GM12878 (cell line): ENCODE measurements around the gene CSNK1G3. TPM values are rescaled to one million over a fixed set of nuclear protein-coding genes. Genes with fewer than 3 reads are reported as not detected.

Source experiments
- ATAC-seq: fragments of 200-7000 bp; cut with Tn5 transposase; 3 replicates; pipeline ENCODE4 v1.9.1; 2020; ENCODE audit warnings: mild to moderate bottlenecking, moderate library complexity
- BruUV-seq: library from RNA; stranded (reverse); fragments of 400-500 nt; replicated peaks from 2 replicates; lab custom pipeline; 2021; lab: Mats Ljungman, UMichigan
- CTCF ChIA-PET: fragments of 300-600 bp; sonication (Branson Sonifier 250); formaldehyde crosslinking; extraction: SDS; loops from one replicate; lab custom pipeline; 2021; ENCODE audit warnings: inconsistent platforms; lab: Yijun Ruan, JAX
- POLR2A ChIA-PET: fragments of 350-600 bp; formaldehyde crosslinking; extraction: SDS; loops from one replicate; lab custom pipeline; 2021; ENCODE audit warnings: inconsistent platforms; lab: Charles Lee
- RAD21 ChIA-PET: fragments of 300-600 bp; sonication (Branson Sonifier 250); formaldehyde crosslinking; loops from one replicate; lab custom pipeline; 2023; ENCODE audit warnings: antibody characterized with exemption; ENCODE audit not compliant: unreplicated experiment; lab: Charles Lee
- SMC1A ChIA-PET: fragments of 300-600 bp; sonication (Branson Sonifier 250); formaldehyde crosslinking; loops from one replicate; lab custom pipeline; 2023; ENCODE audit not compliant: unreplicated experiment, uncharacterized antibody; lab: Charles Lee
- DNase-seq: peaks from one replicate; pipeline ENCODE4 v3.0.0-alpha.2; 2011; ENCODE audit warnings: low read depth, low spot score
- FAIRE-seq: peaks from 3 replicates; lab custom pipeline; 2011; peaks lifted over from hg19 to GRCh38; lab: Jason Lieb, UNC
- H2AFZ ChIP-seq: 2 replicates; pipeline ENCODE4 v1.6.0; 2011; ENCODE audit warnings: low read depth, low read length, control low read depth; ENCODE audit not compliant: control insufficient read depth
- H3K27ac ChIP-seq: 2 replicates; pipeline ENCODE4 v1.5.1; 2011; ENCODE audit warnings: control low read depth; ENCODE audit not compliant: control insufficient read depth, insufficient read depth
- H3K27me3 ChIP-seq, 2 experiments: replicated peaks in 1 of 2; 2 replicates each; pipeline versions ENCODE4 v1.6.0 to v1.6.1; 2011; ENCODE audit warnings: low read length in 1 of 2; ENCODE audit not compliant: control insufficient read depth in 2 of 2, insufficient read depth in 2 of 2
- H3K36me3 ChIP-seq, 2 experiments: 2 replicates each; pipeline ENCODE4 v1.5.1; 2011; ENCODE audit warnings: low read length in 1 of 2; ENCODE audit not compliant: control insufficient read depth in 2 of 2, insufficient read depth in 2 of 2
- H3K4me1 ChIP-seq: 2 replicates; pipeline ENCODE4 v1.6.1; 2011; ENCODE audit warnings: mild to moderate bottlenecking, low read length, moderate library complexity, mixed read lengths; ENCODE audit not compliant: control insufficient read depth, insufficient read depth
- H3K4me2 ChIP-seq: 2 replicates; pipeline ENCODE4 v1.6.0; 2011; ENCODE audit warnings: control low read depth; ENCODE audit not compliant: control insufficient read depth, insufficient read depth
- H3K4me3 ChIP-seq: fragments of 200-600 bp; sonication (generic); 2 replicates; pipeline ENCODE4 v1.5.1; 2016
- H3K79me2 ChIP-seq: 2 replicates; pipeline ENCODE4 v1.6.0; 2011; ENCODE audit warnings: low read length; ENCODE audit not compliant: control insufficient read depth, insufficient read depth
- H3K9ac ChIP-seq: 2 replicates; pipeline ENCODE4 v1.8.0; 2011; ENCODE audit warnings: low read length, control low read depth, mixed read lengths; ENCODE audit not compliant: control insufficient read depth, insufficient read depth
- H3K9me3 ChIP-seq: replicated peaks from 3 replicates; pipeline ENCODE4 v1.5.1; 2011; ENCODE audit warnings: mild to moderate bottlenecking, low read length; ENCODE audit not compliant: control insufficient read depth, insufficient read depth
- H4K20me1 ChIP-seq: 2 replicates; pipeline ENCODE4 v1.6.0; 2011; ENCODE audit not compliant: control insufficient read depth, insufficient read depth
- ATF7 ChIP-seq: fragments of 450-650 bp; IDR thresholded peaks from 2 replicates; pipeline ENCODE4 v1.6.1; 2016; ENCODE audit warnings: low read depth, mild to moderate bottlenecking
- BHLHE40 ChIP-seq, 2 experiments: fragments of 450-650 bp in 1 of 2; IDR thresholded peaks; 2 replicates each; pipeline ENCODE4 v1.6.1; 2011 to 2017; ENCODE audit warnings: low read depth in 2 of 2, borderline replicate concordance in 1 of 2, improper control_type of control experiment in 1 of 2, low read length in 1 of 2, mild to moderate bottlenecking in 1 of 2
- CHD1 ChIP-seq: IDR thresholded peaks from 2 replicates; pipeline ENCODE4 v1.6.1; 2012; ENCODE audit warnings: low read depth, low read length, improper control_type of control experiment
- DPF2 ChIP-seq: fragments of 450-650 bp; IDR thresholded peaks from 2 replicates; pipeline ENCODE4 v1.6.1; 2017; ENCODE audit warnings: mild to moderate bottlenecking
- EGR1 ChIP-seq, 2 experiments: IDR thresholded peaks; 1 replicate in 1 of 2; 2 replicates in 1 of 2; pipeline ENCODE4 v1.6.1; 2011 to 2012; ENCODE audit warnings: low read depth in 2 of 2, low read length in 2 of 2, borderline replicate concordance in 1 of 2, mild to moderate bottlenecking in 1 of 2, moderate library complexity in 1 of 2
- KLF5 ChIP-seq: fragments of 450-650 bp; IDR thresholded peaks from 2 replicates; pipeline ENCODE4 v1.6.1; 2014; ENCODE audit warnings: mild to moderate bottlenecking; ENCODE audit not compliant: partially characterized antibody
- NR2C2 ChIP-seq: IDR thresholded peaks from 2 replicates; pipeline ENCODE4 v1.6.1; 2011; ENCODE audit warnings: borderline replicate concordance, low read depth; ENCODE audit not compliant: control insufficient read depth, insufficient read length
- RAD21 ChIP-seq: IDR thresholded peaks from 2 replicates; pipeline ENCODE4 v1.6.1; 2011; ENCODE audit warnings: mild to moderate bottlenecking, low read depth, low read length, moderate library complexity; ENCODE audit not compliant: insufficient read depth
- RELA ChIP-seq: fragments of 450-650 bp; IDR thresholded peaks from 2 replicates; pipeline ENCODE4 v1.8.0; 2014; ENCODE audit warnings: borderline replicate concordance; ENCODE audit not compliant: partially characterized antibody
- RUNX3 ChIP-seq: IDR thresholded peaks from 2 replicates; pipeline ENCODE4 v1.6.1; 2012; ENCODE audit warnings: low read length, inconsistent platforms
- WRNIP1 ChIP-seq: IDR thresholded peaks from 2 replicates; pipeline ENCODE4 v1.6.1; 2011; ENCODE audit warnings: low read depth, low read length, improper control_type of control experiment, borderline replicate concordance
- WGBS: methylation state at CpG from one replicate; pipeline ENCODE4 v1.1.6; 2016; ENCODE audit warnings: low lambda C conversion rate; ENCODE audit not compliant: insufficient replicate concordance, insufficient coverage; ENCODE audit errors: missing lambda C conversion rate; 5-methylcytosine and 5-hydroxymethylcytosine counted together
- in situ Hi-C: fragments of 300-500 bp; cut with MboI; formaldehyde crosslinking; loops from 9 replicates; pipeline ENCODE4 v1.14.3; 2018; ENCODE audit warnings: mixed read lengths
- intact Hi-C: fragments of 100-400 bp; cut with micrococcal nuclease; formaldehyde crosslinking; loops from one replicate; pipeline ENCODE4 v1.14.2; 2022; ENCODE audit not compliant: unreplicated experiment
- polyA plus RNA-seq, 11 experiments: library from polyadenylated mRNA; depleted of rRNA in 4 of 11; unstranded in 6 of 11; stranded (reverse) in 5 of 11; fragments of >200 nt; fragmentation: Nextera tagmentation in 4 of 11; fragmentation: Illumina TruSeq in 1 of 11; extraction: Ambion mirVana in 4 of 11; extraction: Trizol in 1 of 11; gene quantifications; 1 replicate in 1 of 11; 2 replicates in 10 of 11; pipeline versions ENCODE4 v1.2.1 to v1.2.3, GENCODE V29; 2011 to 2016; ENCODE audit warnings: inconsistent platforms in 2 of 11, missing spikeins in 2 of 11, low read depth in 1 of 11
- total RNA-seq, 4 experiments: library from RNA; depleted of rRNA in 3 of 4; stranded (reverse); fragments of >200 nt in 3 of 4; fragmentation: Illumina TruSeq in 1 of 4; extraction: Trizol in 1 of 4; gene quantifications; 2 replicates each; pipeline versions ENCODE4 v1.2.1 to v1.2.3, GENCODE V29; 2013 to 2021
- TF ChIP-seq, protein P1 (sequence below): IDR thresholded peaks from 2 replicates; pipeline ENCODE4 v1.6.1; 2012; ENCODE audit warnings: low read depth, low read length, improper control_type of control experiment

CSNK1G3 gene
- total and polyA plus RNA-seq, 10 of the 15 experiments (the other 5 are each of a cell fraction or from before 2014, with no cell fraction given): 7.4 to 24.1 (median 17.9) TPM

DNA sequence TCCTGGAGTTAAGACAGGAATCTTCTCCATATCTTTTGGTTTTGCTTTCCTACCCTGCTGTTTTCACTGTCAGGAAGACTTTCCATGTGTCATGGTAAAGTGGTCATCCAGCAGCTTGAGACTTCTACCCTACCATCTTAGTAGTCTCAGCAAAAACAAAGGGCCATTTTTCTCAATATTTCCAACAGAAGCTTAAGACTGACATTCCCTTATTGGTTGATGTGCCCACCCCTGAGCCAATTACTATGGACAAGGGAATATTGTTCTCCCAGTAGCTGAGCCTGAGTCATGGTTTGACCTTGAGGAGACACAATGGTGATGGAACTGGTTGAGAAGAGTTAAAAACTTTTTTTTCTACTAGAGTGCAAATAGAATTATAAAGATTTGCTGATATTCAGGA lies 105.6 kb downstream of the CSNK1G3 start:
- SMC1A ChIA-PET: no interaction called here
- H3K4me3 ChIP-seq: no peak overlapping the region
- H4K20me1 ChIP-seq: no peaks in the 10 kb centered on the region
- peaks cover 0 to 12% of the 10 kb centered on the region in 2 experiments; a peak in 2 of 4 replicates for H3K36me3 ChIP-seq
- RAD21 ChIA-PET: no interaction called here
- DNase-seq (no peak), FAIRE-seq (no peak), ATAC-seq (no peak)
- H3K27me3 ChIP-seq: no peaks in the 10 kb centered on the region
- H3K9me3 ChIP-seq: no peaks in the 10 kb centered on the region
- CTCF ChIA-PET: no interaction called here
- TF ChIP-seq CHD1: no peak
- TF ChIP-seq EGR1 (IDR thresholded peaks at IDR 0.05; ENCODE audit: borderline replicate concordance in 1 of 2, low read depth in 2 of 2, low read length in 2 of 2): no peak
- TF ChIP-seq RAD21: no peak
- TF ChIP-seq RELA: no peak
- no peak overlapping the region for H3K9ac ChIP-seq
- no TSS peak for BruUV-seq
- intact Hi-C loops (loop anchor here (10.0 kb wide), 3 partner anchors 223 to 723 kb away; no protein-coding TSS in a partner anchor), in situ Hi-C loops (loop anchor here (25.0 kb wide), 2 partner anchors 205 to 1105 kb away; partner anchors contain the start of gene CEP120)
- no peaks in the 10 kb centered on the region for H3K79me2 ChIP-seq
- POLR2A ChIA-PET: no interaction called here
- no peaks in the 10 kb centered on the region for H3K4me1 ChIP-seq
- no peak overlapping the region for H3K27ac ChIP-seq
- no peak overlapping the region for H3K4me2 ChIP-seq
- H2AFZ ChIP-seq: no peak overlapping the region

DNA sequence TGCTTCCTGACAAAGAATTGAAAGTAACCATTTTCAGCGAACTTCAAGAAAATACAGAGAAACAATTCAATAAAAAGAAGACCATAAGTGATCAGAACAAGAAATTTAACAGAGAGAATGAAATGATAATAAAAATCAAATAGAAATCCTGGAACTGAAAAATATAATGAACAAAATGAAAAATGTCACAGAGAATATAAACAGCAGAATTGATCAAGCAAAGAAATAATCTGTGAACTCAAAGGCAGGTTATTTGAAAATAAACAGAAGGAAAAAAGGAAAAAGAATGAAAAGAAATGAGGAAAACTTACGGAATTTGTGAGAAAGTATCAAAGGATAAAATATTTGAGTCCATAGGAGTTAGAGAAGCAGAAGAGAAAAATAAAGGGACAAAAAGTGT lies 114.1 kb downstream of the CSNK1G3 start:
- ChIA-PET POLR2A (no interaction called here), RAD21 (no interaction called here), SMC1A (no interaction called here), CTCF (no interaction called here)
- Histone ChIP-seq H3K4me2 (no peak overlapping the region), H3K27me3 (no peaks in the 10 kb centered on the region), H3K9ac (no peak overlapping the region), H3K36me3 (no peaks in the 10 kb centered on the region), H4K20me1 (no peaks in the 10 kb centered on the region), H3K9me3 (peaks cover 6% of the 10 kb centered on the region), H3K79me2 (no peaks in the 10 kb centered on the region), H2AFZ (no peak overlapping the region), H3K4me3 (no peak overlapping the region), H3K27ac (no peak overlapping the region), H3K4me1 (no peaks in the 10 kb centered on the region)
- FAIRE-seq: no peak
- in situ Hi-C loops: no loop called here
- no TSS peak for BruUV-seq
- DNase-seq: no peak
- intact Hi-C loops: no loop called here
- ATAC-seq: no peak
- WGBS: 94% methylated on average over 2 of the region's 2 CpGs
- TF ChIP-seq WRNIP1: no peak
- TF ChIP-seq RUNX3: no peak
- no peak for TF ChIP-seq DPF2
- no peak for TF ChIP-seq KLF5
- no peak for TF ChIP-seq NR2C2
- TF ChIP-seq, protein P1, sequence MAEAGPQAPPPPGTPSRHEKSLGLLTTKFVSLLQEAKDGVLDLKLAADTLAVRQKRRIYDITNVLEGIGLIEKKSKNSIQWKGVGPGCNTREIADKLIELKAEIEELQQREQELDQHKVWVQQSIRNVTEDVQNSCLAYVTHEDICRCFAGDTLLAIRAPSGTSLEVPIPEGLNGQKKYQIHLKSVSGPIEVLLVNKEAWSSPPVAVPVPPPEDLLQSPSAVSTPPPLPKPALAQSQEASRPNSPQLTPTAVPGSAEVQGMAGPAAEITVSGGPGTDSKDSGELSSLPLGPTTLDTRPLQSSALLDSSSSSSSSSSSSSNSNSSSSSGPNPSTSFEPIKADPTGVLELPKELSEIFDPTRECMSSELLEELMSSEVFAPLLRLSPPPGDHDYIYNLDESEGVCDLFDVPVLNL: no peak
- no peak for TF ChIP-seq ATF7
- no peak for TF ChIP-seq BHLHE40 (IDR thresholded peaks at IDR 0.05; ENCODE audit: borderline replicate concordance in 1 of 2, low read depth in 2 of 2, low read length in 1 of 2)
